Smooth muscle cell (in vitro differentiated cells): ENCODE data around the gene MED16. TPM values are rescaled to one million over a fixed set of nuclear protein-coding genes. Genes with fewer than 3 reads are reported as not detected.

Experiments used
- DNase-seq: peaks from one replicate; lab custom pipeline; 2025; ENCODE audit not compliant: unreplicated experiment; lab: John Stamatoyannopoulos, UW
- H2AFZ ChIP-seq: fragments of 200-600 bp; sonication (generic); 2 replicates; pipeline ENCODE4 v1.6.0; 2016; ENCODE audit warnings: antibody characterized with exemption, low read depth, mild to moderate bottlenecking
- H3F3A ChIP-seq: fragments of 200-600 bp; sonication (generic); 2 replicates; pipeline ENCODE4 v1.6.0; 2017; ENCODE audit warnings: antibody characterized with exemption, low read depth
- H3K27ac ChIP-seq: fragments of 200-600 bp; sonication (generic); 2 replicates; pipeline ENCODE4 v1.5.1; 2016; ENCODE audit warnings: low read depth, mild to moderate bottlenecking
- H3K27me3 ChIP-seq: fragments of 200-600 bp; sonication (generic); 2 replicates; pipeline ENCODE4 v1.6.1; 2016; ENCODE audit warnings: low read depth, mild to moderate bottlenecking
- H3K36me3 ChIP-seq: fragments of 200-600 bp; sonication (generic); 2 replicates; pipeline ENCODE4 v1.5.1; 2016; ENCODE audit warnings: low read depth
- H3K4me1 ChIP-seq: fragments of 200-600 bp; sonication (generic); 2 replicates; pipeline ENCODE4 v1.5.1; 2016; ENCODE audit warnings: low read depth
- H3K4me2 ChIP-seq: fragments of 200-600 bp; sonication (generic); 2 replicates; pipeline ENCODE4 v1.6.0; 2016; ENCODE audit warnings: mild to moderate bottlenecking
- H3K4me3 ChIP-seq: fragments of 200-600 bp; sonication (generic); 2 replicates; pipeline ENCODE4 v1.5.1; 2016; ENCODE audit warnings: mild to moderate bottlenecking
- H3K79me2 ChIP-seq: fragments of 200-600 bp; sonication (generic); 2 replicates; pipeline ENCODE4 v1.6.0; 2016; ENCODE audit warnings: low read depth, mild to moderate bottlenecking
- H3K9ac ChIP-seq: fragments of 200-600 bp; sonication (generic); 2 replicates; pipeline ENCODE4 v1.6.0; 2016; ENCODE audit warnings: low read depth
- H3K9me3 ChIP-seq: fragments of 200-600 bp; sonication (generic); replicated peaks from 2 replicates; pipeline ENCODE4 v1.5.1; 2016; ENCODE audit warnings: low read depth
- H4K20me1 ChIP-seq: fragments of 200-600 bp; sonication (generic); 2 replicates; pipeline ENCODE4 v1.6.0; 2016; ENCODE audit warnings: low read depth
- WGBS: methylation state at CpG from one replicate; pipeline ENCODE4 v1.1.7; 2016; ENCODE audit warnings: low lambda C conversion rate; 5-methylcytosine and 5-hydroxymethylcytosine counted together
- polyA plus RNA-seq: library from polyadenylated mRNA; unstranded; fragments of >200 nt; fragmentation: Nextera tagmentation; extraction: Ambion mirVana; gene quantifications from 2 replicates; pipeline ENCODE4 v1.2.1, GENCODE V29; 2016
- total RNA-seq: library from RNA; depleted of rRNA; stranded (reverse); fragments of >200 nt; gene quantifications from 2 replicates; pipeline ENCODE4 v1.2.3, GENCODE V29; 2014
- TF ChIP-seq, protein P1 (sequence below): fragments of 200-600 bp; sonication (generic); IDR thresholded peaks from 2 replicates; pipeline ENCODE4 v1.5.1; 2017; ENCODE audit warnings: borderline replicate concordance, mild to moderate bottlenecking, antibody characterized with exemption; ENCODE audit not compliant: insufficient read depth, poor library complexity, severe bottlenecking

MED16 gene
- total and polyA plus RNA-seq, 2 experiments from 2014 or later = 25.2 to 87.1 TPM

DNA sequence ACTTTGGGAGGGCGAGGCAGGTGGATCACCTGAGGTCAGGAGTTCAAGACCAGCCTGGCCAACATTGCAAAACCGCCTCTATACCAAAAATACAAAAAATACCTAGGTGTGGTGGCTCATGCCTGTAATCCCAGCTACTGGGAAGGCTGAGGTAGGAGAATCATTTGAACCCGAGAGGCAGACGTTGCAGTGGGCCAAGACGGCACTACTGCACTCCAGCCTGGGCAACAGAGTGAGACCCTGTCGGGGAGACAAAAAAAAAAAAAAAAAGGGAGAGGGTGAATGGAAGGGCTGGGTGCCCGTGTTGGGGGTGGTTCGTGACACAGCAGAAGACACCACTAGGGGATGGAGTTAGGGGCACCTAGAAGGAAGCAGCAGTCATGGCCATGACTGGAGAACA, 22.7 kb downstream of the MED16 start:
- H3K4me1 ChIP-seq = no peaks in the 10 kb centered on the region
- H3K36me3 ChIP-seq = no peaks in the 10 kb centered on the region
- H3K9me3 ChIP-seq = no peaks in the 10 kb centered on the region
- peak overlapping the region; percentile 56 for H3K27ac ChIP-seq
- DNase-seq = no peak
- no peak overlapping the region for H3K4me2 ChIP-seq
- H2AFZ ChIP-seq = no peak overlapping the region
- no peaks in the 10 kb centered on the region for H3F3A ChIP-seq
- no peak overlapping the region for H3K9ac ChIP-seq
- TF ChIP-seq, protein P1, sequence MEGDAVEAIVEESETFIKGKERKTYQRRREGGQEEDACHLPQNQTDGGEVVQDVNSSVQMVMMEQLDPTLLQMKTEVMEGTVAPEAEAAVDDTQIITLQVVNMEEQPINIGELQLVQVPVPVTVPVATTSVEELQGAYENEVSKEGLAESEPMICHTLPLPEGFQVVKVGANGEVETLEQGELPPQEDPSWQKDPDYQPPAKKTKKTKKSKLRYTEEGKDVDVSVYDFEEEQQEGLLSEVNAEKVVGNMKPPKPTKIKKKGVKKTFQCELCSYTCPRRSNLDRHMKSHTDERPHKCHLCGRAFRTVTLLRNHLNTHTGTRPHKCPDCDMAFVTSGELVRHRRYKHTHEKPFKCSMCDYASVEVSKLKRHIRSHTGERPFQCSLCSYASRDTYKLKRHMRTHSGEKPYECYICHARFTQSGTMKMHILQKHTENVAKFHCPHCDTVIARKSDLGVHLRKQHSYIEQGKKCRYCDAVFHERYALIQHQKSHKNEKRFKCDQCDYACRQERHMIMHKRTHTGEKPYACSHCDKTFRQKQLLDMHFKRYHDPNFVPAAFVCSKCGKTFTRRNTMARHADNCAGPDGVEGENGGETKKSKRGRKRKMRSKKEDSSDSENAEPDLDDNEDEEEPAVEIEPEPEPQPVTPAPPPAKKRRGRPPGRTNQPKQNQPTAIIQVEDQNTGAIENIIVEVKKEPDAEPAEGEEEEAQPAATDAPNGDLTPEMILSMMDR = no peak
- no peaks in the 10 kb centered on the region for H3K27me3 ChIP-seq
- peaks cover 18% of the 10 kb centered on the region for H4K20me1 ChIP-seq
- 95% methylated on average over 8 of the region's 8 CpGs for WGBS
- H3K79me2 ChIP-seq = no peaks in the 10 kb centered on the region
- no peak overlapping the region for H3K4me3 ChIP-seq

DNA sequence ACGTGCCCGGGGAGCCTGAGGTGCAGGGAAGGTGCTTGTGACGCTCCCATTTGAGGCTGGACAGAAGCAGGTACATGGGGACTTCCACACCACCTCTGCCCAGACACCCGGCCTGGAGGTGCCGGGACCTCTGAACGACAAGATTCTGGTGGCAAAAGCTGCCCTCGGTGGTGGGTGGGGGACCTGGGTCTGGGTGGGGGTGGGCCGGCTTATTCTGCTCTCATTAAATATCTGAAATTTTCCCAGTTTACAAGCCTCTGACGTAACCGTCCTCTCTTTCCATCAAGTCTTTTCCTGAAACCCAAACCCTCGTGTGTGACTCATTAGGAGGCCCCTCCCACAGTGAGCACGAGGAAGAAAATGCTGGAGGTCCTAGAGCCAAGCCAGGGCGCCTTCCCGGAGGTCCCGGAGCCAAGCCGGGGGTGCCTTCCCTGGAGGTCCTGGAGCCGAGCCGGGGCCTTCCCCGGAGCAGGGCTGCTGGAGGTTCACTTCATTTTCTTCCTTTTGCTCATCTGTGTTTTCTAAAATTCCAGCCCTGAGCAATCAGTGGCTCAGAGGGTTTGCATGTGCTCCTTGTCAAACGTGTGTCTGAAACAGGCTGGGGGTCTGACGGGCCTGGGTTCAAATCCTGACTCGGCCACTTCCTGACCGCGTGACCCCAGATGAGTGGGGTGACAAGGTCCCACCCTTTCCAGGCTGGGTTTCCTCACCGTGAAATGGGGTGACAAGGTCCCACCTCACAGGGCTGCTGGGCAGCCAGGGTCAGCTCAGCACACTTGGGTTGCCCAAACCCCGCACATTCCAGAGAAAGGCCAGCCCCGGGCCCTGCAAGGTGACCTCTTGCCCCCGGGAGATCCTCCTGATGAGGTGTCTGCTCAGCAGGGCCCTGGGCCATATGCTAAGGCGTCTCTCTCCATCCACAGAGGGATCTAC, 23.5 kb downstream of the MED16 start:
- 49% methylated on average over 25 of the region's 29 CpGs for WGBS
- Histone ChIP-seq H3K27ac (peak overlapping the region; percentile 56), H3K27me3 (no peaks in the 10 kb centered on the region), H3K79me2 (no peaks in the 10 kb centered on the region), H3F3A (no peaks in the 10 kb centered on the region), H4K20me1 (peaks cover 18% of the 10 kb centered on the region), H3K9ac (no peak overlapping the region), H3K36me3 (no peaks in the 10 kb centered on the region), H2AFZ (no peak overlapping the region), H3K4me2 (peak overlapping the region; percentile 8), H3K9me3 (no peaks in the 10 kb centered on the region), H3K4me1 (no peaks in the 10 kb centered on the region), H3K4me3 (no peak overlapping the region)
- peak; percentile 55 for DNase-seq
- TF ChIP-seq, protein P1 = no peak

DNA sequence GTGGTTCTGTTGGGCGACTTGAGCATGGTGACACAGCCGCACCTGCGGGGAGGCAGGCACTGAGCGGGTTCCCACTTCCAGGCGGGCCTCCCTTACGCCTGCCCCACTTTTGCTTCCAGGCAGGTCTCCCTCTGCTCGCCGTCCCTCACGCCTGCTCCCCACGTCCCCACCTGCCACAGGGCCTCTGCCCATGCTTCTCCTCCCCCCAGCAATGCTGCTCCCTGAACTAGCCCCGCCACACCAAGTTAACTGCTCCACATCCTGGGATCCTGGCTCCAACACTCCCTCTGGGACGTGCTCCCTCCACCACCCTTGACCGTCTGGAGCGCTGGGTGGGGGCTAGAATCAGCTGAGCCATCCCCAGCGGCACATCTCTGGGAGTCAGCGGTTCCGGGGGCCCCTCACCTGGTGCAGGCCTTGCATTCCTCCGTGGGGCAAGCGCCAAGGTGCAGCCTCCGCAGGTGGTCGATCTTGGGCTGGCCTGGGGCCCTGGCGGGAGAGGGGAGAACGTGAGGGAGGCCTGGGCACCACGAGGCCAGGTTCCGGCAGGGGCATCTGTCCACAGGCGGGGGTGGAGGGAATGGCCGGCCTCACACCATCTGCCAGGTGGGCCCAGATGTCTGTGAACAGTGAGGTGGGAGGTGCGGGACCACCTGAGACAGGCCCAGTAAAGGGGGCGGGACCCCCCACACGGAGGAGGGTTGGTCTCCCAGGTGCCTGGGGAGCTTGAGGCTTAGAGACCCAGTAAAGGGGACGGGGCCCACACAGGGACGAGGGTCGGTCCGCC, 24.3 kb downstream of the MED16 start:
- WGBS = 95% methylated on average over 27 of the region's 34 CpGs

More for the DNA sequence above, 24.3 kb downstream of the MED16 start:
- Histone ChIP-seq H3K4me3 (no peak overlapping the region), H3K9ac (no peak overlapping the region), H3K27me3 (no peaks in the 10 kb centered on the region), H3K79me2 (no peaks in the 10 kb centered on the region), H3F3A (no peaks in the 10 kb centered on the region), H3K27ac (peak overlapping the region; percentile 56), H3K36me3 (no peaks in the 10 kb centered on the region), H3K4me2 (peak overlapping the region; percentile 8), H2AFZ (no peak overlapping the region), H3K4me1 (no peaks in the 10 kb centered on the region), H3K9me3 (no peaks in the 10 kb centered on the region), H4K20me1 (peaks cover 18% of the 10 kb centered on the region)
- DNase-seq = no peak
- TF ChIP-seq, protein P1 = no peak
